Activated B cell treated with CpG ODN at 0.5 μM for 24 hours (primary cell): ENCODE data around the gene CRADD. TPM values are rescaled to one million over a fixed set of nuclear protein-coding genes. Genes with fewer than 3 reads are reported as not detected.

Experiments
- ATAC-seq: fragments of 200-7000 bp; cut with Tn5 transposase; one replicate; pipeline ENCODE4 v1.10.0; 2021; ENCODE audit warnings: low read depth, mild to moderate bottlenecking, moderate library complexity
- CTCF ChIA-PET: fragments of 350-600 bp; sonication (Branson Sonifier 250); formaldehyde crosslinking; loops from one replicate; lab custom pipeline; 2021; ENCODE audit warnings: antibody characterized with exemption; lab: Charles Lee
- POLR2A ChIA-PET: fragments of 350-600 bp; sonication (Branson Sonifier 250); formaldehyde crosslinking; loops from one replicate; lab custom pipeline; 2021; ENCODE audit warnings: antibody characterized with exemption; lab: Charles Lee
- DNase-seq: peaks from one replicate; pipeline ENCODE4 v3.0.0; 2022
- H3K27ac Mint-ChIP-seq: one replicate; pipeline ENCODE4 v1.8.0; 2020; ENCODE audit warnings: mixed read lengths
- H3K27me3 Mint-ChIP-seq: one replicate; pipeline ENCODE4 v1.8.0; 2021; ENCODE audit warnings: mixed read lengths
- H3K36me3 Mint-ChIP-seq: one replicate; pipeline ENCODE4 v1.8.0; 2021; ENCODE audit warnings: low read depth, mixed read lengths
- H3K4me1 Mint-ChIP-seq: one replicate; pipeline ENCODE4 v1.8.0; 2021; ENCODE audit warnings: mixed read lengths
- H3K4me3 Mint-ChIP-seq: one replicate; pipeline ENCODE4 v1.8.0; 2020; ENCODE audit warnings: mild to moderate bottlenecking, mixed read lengths
- H3K9me3 Mint-ChIP-seq: one replicate; pipeline ENCODE4 v1.8.0; 2020; ENCODE audit warnings: mixed read lengths
- intact Hi-C: fragments of 100-400 bp; cut with micrococcal nuclease; formaldehyde crosslinking; loops from one replicate; pipeline ENCODE4 v1.15.1; 2024
- total RNA-seq: library from RNA; stranded (reverse); gene quantifications from 2 replicates; pipeline ENCODE4 v1.2.3, GENCODE V29; 2022
- TF ChIP-seq, protein P1 (sequence below): fragments of 200-600 bp; IDR thresholded peaks from one replicate; pipeline ENCODE4 v1.8.0; 2022; ENCODE audit warnings: antibody characterized with exemption, mild to moderate bottlenecking

The CRADD gene
- total RNA-seq, 1 donor from 2014 or later, result 15.3 TPM

- ATAC-seq (no peak), DNase-seq (no peak)
- H3K36me3 Mint-ChIP-seq, result no peaks in the 10 kb centered on the region
- intact Hi-C loops, result no loop called here
- no peak overlapping the region for H3K27ac Mint-ChIP-seq
- no peaks in the 10 kb centered on the region for H3K9me3 Mint-ChIP-seq
- TF ChIP-seq, protein P1, sequence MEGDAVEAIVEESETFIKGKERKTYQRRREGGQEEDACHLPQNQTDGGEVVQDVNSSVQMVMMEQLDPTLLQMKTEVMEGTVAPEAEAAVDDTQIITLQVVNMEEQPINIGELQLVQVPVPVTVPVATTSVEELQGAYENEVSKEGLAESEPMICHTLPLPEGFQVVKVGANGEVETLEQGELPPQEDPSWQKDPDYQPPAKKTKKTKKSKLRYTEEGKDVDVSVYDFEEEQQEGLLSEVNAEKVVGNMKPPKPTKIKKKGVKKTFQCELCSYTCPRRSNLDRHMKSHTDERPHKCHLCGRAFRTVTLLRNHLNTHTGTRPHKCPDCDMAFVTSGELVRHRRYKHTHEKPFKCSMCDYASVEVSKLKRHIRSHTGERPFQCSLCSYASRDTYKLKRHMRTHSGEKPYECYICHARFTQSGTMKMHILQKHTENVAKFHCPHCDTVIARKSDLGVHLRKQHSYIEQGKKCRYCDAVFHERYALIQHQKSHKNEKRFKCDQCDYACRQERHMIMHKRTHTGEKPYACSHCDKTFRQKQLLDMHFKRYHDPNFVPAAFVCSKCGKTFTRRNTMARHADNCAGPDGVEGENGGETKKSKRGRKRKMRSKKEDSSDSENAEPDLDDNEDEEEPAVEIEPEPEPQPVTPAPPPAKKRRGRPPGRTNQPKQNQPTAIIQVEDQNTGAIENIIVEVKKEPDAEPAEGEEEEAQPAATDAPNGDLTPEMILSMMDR, result no peak
- H3K27me3 Mint-ChIP-seq, result no peaks in the 10 kb centered on the region
- CTCF ChIA-PET, result no interaction called here
- no peaks in the 10 kb centered on the region for H3K4me1 Mint-ChIP-seq
- no peak overlapping the region for H3K4me3 Mint-ChIP-seq
- POLR2A ChIA-PET, result no interaction called here
Observed at GRCh38 chr12:93819050-93819491, 141.9 kb downstream of the CRADD start.

DNA sequence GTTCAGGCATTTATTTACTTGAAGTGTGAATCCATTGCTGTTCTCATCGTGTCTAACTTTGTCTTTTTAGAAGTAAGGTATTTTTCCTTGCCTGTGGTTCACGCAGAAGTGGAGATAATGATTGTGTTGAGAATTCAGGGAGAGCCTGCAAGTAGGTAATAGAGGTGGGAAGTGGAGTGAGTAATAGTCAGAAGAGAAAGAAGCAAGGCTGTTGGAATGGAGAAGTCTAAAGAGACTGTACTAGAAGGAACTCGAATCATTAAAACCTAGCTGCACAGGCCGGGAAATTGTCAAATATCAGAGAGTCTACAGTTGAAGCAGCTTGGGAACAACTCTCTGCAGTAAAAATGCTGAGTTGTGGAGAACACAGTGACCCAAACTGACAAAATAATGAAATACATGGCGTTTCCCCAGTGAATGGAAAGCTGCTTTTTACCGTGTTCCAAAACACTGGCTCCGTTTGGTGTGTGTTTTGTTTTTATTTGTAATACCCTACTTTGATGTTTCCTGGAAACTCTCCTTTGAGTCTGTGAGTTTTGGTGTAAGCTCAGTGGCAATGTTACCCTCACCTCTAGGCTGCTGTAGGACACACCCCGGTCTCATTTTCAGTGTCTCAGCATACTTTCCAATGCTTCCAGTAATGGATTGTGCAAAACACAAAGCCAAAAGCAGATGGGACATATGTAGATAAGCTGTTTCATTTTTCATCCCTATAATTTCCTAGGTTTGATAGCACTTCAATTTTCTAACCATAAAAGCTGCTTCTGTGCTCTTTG is 146.6 kb downstream of the CRADD start:
- Mint-ChIP-seq H3K27ac (no peak overlapping the region), H3K9me3 (no peaks in the 10 kb centered on the region), H3K4me1 (no peaks in the 10 kb centered on the region), H3K4me3 (no peak overlapping the region), H3K27me3 (no peaks in the 10 kb centered on the region), H3K36me3 (no peaks in the 10 kb centered on the region)
- DNase-seq (no peak), ATAC-seq (no peak)
- CTCF ChIA-PET, result no interaction called here
- intact Hi-C loops, result no loop called here
- TF ChIP-seq, protein P1, result no peak
- POLR2A ChIA-PET, result no interaction called here

GRCh38 chr12:93824514-93825500 is 147.6 kb downstream of the CRADD start:
- H3K4me3 Mint-ChIP-seq, result no peak overlapping the region
- no peak for ATAC-seq
- no peaks in the 10 kb centered on the region for H3K9me3 Mint-ChIP-seq
- no peak overlapping the region for H3K27ac Mint-ChIP-seq
- TF ChIP-seq, protein P1, result no peak
- no peaks in the 10 kb centered on the region for H3K36me3 Mint-ChIP-seq
- CTCF ChIA-PET, result no interaction called here
- H3K4me1 Mint-ChIP-seq, result no peaks in the 10 kb centered on the region
- no peaks in the 10 kb centered on the region for H3K27me3 Mint-ChIP-seq
- POLR2A ChIA-PET, result no interaction called here
- no peak for DNase-seq
- intact Hi-C loops, result no loop called here

DNA sequence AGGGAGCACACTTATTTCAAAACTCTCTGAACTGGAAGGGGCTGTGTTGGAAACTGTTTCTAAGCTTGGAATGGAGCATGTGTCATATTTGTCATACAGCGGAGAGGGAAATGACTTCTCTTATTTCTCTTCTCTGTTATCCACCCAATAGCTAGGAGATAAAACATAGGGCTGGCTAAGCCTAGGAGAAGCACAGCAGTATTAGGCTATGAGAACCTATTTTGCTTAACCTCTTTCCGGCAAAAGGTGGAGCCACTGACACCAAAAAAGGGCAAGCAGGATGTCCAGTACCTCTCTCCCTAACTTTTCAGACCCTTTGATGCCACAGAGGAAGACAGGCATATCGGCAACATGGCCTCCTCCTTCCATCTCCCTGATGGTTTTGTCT is 148.3 kb downstream of the CRADD start:
- ChIA-PET POLR2A (no interaction called here), CTCF (no interaction called here)
- DNase-seq (no peak), ATAC-seq (no peak)
- Mint-ChIP-seq H3K4me3 (no peak overlapping the region), H3K27me3 (no peaks in the 10 kb centered on the region), H3K36me3 (no peaks in the 10 kb centered on the region), H3K4me1 (no peaks in the 10 kb centered on the region), H3K9me3 (no peaks in the 10 kb centered on the region), H3K27ac (no peak overlapping the region)
- intact Hi-C loops, result no loop called here
- TF ChIP-seq, protein P1, result no peak
